Adrenal gland (tissue), 12 donors: ENCODE results near the gene RCE1. TPM values are rescaled to one million over a fixed set of nuclear protein-coding genes. Genes with fewer than 3 reads are reported as not detected.

ENCODE experiments used
- DNase-seq, 7 donors: peaks; one replicate each; pipeline ENCODE4 v3.0.0-alpha.2; 2019 to 2020
- H3K27ac ChIP-seq, 5 donors: fragments of 200-600 bp; sonication (generic) in 4 of 5; 1 replicate in 3 of 5; 2 replicates in 2 of 5; pipeline versions ENCODE4 v1.5.1 to v1.8.0; 2016 to 2020; ENCODE audit warnings: mild to moderate bottlenecking in 1 of 5
- H3K27me3 ChIP-seq: fragments of 200-600 bp; 2 replicates; pipeline ENCODE4 v1.8.0; 2021
- H3K36me3 ChIP-seq, 2 donors: fragments of 200-600 bp; replicated peaks in 1 of 2; 1 replicate in 1 of 2; 2 replicates in 1 of 2; pipeline versions ENCODE4 v1.5.1 to v1.8.0; 2018 to 2022
- H3K4me1 ChIP-seq, 2 donors: fragments of 200-600 bp; replicated peaks in 1 of 2; 1 replicate in 1 of 2; 2 replicates in 1 of 2; pipeline versions ENCODE4 v1.5.1 to v1.8.0; 2018 to 2021
- H3K4me3 ChIP-seq, 4 donors: fragments of 200-600 bp; sonication (generic) in 3 of 4; one replicate each; pipeline ENCODE4 v1.5.1; 2016 to 2018
- H3K9me3 ChIP-seq, 3 donors: fragments of 200-600 bp; sonication (generic) in 1 of 3; replicated peaks in 1 of 3; 1 replicate in 2 of 3; 2 replicates in 1 of 3; pipeline versions ENCODE4 v1.5.1 to v1.8.0; 2016 to 2021
- POLR2A ChIP-seq, 2 donors: fragments of 450-650 bp; IDR thresholded peaks; one replicate each; pipeline ENCODE4 v1.6.1; 2017; ENCODE audit warnings: antibody characterized with exemption in 2 of 2, mild to moderate bottlenecking in 2 of 2, moderate library complexity in 1 of 2
- WGBS, 4 donors: extraction: QIAGEN DNeasy Blood & Tissue Kit in 2 of 4; methylation state at CpG; one replicate each; pipeline versions ENCODE4 v1.1.5 to v1.1.7; 2013 to 2017; 5-methylcytosine and 5-hydroxymethylcytosine counted together
- intact Hi-C, 2 donors: fragments of 100-400 bp; cut with DNase I; formaldehyde crosslinking; loops; one replicate each; pipeline versions ENCODE4 v1.14.1 to v1.15.0; 2022 to 2023
- polyA plus RNA-seq, 3 donors: library from polyadenylated mRNA; stranded (reverse); fragments of 200-250 nt in 2 of 3; fragments of 350-450 nt in 1 of 3; fragmentation: Illumina TruSeq in 1 of 3; extraction: RNeasy Lipid Tissue Mini Kit (QIAGEN cat#74804) in 1 of 3; gene quantifications; one replicate each; pipeline ENCODE4 v1.2.3, GENCODE V29; 2013 to 2014
- total RNA-seq, 9 donors: library from RNA; depleted of rRNA in 4 of 9; stranded (reverse); fragments of >200 nt in 4 of 9; fragments of 120-200 nt in 1 of 9; fragmentation: NEBNext Ultra II Directional in 1 of 9; extraction: Animal tissue kit (Norgen Biotek cat#: 25700) in 1 of 9; gene quantifications; one replicate each; pipeline versions ENCODE4 v1.1.0 to v1.2.4, GENCODE V29; 2013 to 2023
- TF ChIP-seq, protein P1 (sequence below), 6 experiments: fragments of 450-650 bp in 4 of 6; fragments of 200-600 bp in 2 of 6; sonication (generic) in 1 of 6; IDR thresholded peaks; 1 replicate in 5 of 6; 2 replicates in 1 of 6; pipeline versions ENCODE4 v1.5.1 to v1.8.0; 2016 to 2021; ENCODE audit warnings: antibody characterized with exemption in 6 of 6, mild to moderate bottlenecking in 2 of 6, moderate library complexity in 1 of 6
- donor health status: healthy with polysubstance abuse.
- donor health status: Bipolar disorder and iron deficiency.
- donor health status: DM: yes; HTN: yes; CAD: no.
- donor health status: DM: no; HTN: no; CAD: no.
- donor health status: DM: no; HTN: no; CAD: no.
- donor health status: DM: yes; HTN: yes; CAD: no.

The RCE1 gene
- total and polyA plus RNA-seq, 12 donors = 5.2 to 24.8 (median 18.0) TPM

GRCh38 chr11:66863428-66864125 lies 20.3 kb downstream of the RCE1 start:
- no peak for DNase-seq
- intact Hi-C loops = no loop called here
- WGBS, 4 donors = 68 to 91% (median 88%) methylated on average over 5 to 31 of the region's 31 CpGs
- Histone ChIP-seq H3K36me3 (no peaks in the 10 kb centered on the region), H3K27me3 (no peaks in the 10 kb centered on the region), H3K27ac (no peak overlapping the region), H3K4me3 (no peak overlapping the region), H3K4me1 (no peaks in the 10 kb centered on the region), H3K9me3 (no peaks in the 10 kb centered on the region)
- TF ChIP-seq POLR2A (IDR thresholded peaks at IDR 0.05) = no peak
- TF ChIP-seq, protein P1, sequence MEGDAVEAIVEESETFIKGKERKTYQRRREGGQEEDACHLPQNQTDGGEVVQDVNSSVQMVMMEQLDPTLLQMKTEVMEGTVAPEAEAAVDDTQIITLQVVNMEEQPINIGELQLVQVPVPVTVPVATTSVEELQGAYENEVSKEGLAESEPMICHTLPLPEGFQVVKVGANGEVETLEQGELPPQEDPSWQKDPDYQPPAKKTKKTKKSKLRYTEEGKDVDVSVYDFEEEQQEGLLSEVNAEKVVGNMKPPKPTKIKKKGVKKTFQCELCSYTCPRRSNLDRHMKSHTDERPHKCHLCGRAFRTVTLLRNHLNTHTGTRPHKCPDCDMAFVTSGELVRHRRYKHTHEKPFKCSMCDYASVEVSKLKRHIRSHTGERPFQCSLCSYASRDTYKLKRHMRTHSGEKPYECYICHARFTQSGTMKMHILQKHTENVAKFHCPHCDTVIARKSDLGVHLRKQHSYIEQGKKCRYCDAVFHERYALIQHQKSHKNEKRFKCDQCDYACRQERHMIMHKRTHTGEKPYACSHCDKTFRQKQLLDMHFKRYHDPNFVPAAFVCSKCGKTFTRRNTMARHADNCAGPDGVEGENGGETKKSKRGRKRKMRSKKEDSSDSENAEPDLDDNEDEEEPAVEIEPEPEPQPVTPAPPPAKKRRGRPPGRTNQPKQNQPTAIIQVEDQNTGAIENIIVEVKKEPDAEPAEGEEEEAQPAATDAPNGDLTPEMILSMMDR (IDR thresholded peaks at IDR 0.05) = no peak

DNA sequence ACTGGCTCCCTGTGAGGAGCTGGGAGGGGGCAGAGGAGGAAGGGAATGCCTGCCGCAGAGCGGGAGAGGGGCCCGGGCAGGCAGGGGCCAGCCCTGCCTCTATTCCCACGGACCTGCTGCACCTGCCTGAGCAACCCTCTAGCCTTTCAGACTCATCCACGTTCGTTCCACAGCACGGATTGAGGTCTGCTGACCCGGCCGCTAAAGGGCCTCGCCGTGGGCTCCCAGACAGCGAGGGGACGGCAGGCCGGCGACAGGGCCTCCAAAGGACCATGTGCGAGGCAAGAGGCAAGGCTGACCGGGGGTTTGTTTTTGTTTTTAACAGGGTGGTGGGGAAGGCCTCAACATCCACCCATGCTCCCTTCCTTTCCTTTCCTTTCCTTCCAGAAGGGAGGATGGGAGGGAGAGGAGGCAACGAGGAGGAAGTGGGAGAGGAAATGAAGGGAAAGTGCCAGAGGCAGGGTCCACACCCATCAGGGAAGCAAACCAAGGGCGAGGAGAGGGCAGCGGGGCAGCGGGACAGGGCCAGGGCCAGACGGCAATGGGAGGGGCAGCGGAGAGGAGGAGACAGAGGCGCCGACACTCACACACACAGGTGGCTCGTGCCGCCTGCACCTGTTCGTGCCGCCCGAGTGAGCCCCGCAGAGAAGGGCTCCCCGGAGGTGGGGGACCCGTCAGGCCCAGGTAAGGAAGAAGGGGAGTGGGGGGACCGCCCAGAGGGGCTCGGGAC lies 21.1 kb downstream of the RCE1 start:
- Histone ChIP-seq H3K4me3 (no peak overlapping the region), H3K36me3 (peaks cover 0 to under 1% of the 10 kb centered on the region in 2 donors), H3K27me3 (no peaks in the 10 kb centered on the region), H3K27ac (no peak overlapping the region), H3K4me1 (no peaks in the 10 kb centered on the region), H3K9me3 (no peaks in the 10 kb centered on the region)
- TF ChIP-seq, protein P1 (IDR thresholded peaks at IDR 0.05) = no peak
- no peak for TF ChIP-seq POLR2A (IDR thresholded peaks at IDR 0.05)
- intact Hi-C loops = no loop called here
- DNase-seq = no peak
- WGBS, 4 donors = 85 to 88% (median 87%) methylated on average over 33 to 35 of the region's 35 CpGs

DNA sequence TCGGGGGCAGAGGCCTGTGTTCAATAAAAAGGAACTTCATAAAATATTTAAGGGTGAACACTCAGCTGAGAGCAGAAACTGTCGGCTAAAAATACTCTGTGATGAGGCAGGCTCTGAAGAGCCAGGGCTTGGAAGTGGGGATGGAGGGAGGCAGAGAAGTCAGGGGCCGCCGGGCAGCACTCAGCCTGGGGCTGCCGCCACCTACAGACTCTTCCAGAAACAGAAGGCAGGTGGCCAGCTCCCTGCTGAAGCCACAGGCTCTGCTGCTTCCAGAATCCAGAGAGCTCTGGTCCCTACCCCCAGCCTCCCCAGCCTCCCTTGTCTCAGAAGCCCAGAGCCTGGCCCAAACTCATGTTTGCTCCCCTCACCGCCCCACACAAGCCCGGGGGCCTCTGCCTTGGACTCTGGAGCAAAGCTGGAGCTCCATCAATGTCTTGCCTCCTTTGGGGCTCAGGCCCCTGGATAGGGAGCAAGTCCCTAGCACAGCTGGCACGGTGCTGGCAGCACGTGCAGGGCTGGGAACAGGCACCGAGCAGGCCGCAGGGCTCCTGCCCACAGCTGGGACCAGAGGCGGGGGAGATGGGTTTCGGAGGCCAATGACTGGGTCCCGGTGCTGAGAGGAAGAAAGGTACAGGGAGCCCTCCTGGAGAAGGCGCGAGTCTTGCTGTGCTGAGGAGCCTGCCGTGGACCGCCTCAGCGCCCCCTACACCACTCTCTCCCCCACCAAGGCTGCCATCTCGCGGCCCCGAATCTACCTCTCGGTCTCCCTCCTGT lies 21.9 kb downstream of the RCE1 start:
- WGBS, 4 donors = 91 to 94% (median 93%) methylated on average over 17 to 23 of the region's 23 CpGs
- no peaks in the 10 kb centered on the region for H3K9me3 ChIP-seq
- no peak overlapping the region for H3K27ac ChIP-seq
- intact Hi-C loops = no loop called here
- no peaks in the 10 kb centered on the region for H3K27me3 ChIP-seq
- TF ChIP-seq POLR2A (IDR thresholded peaks at IDR 0.05) = no peak
- TF ChIP-seq, protein P1 (IDR thresholded peaks at IDR 0.05) = no peak
- no peak overlapping the region for H3K4me3 ChIP-seq
- DNase-seq = no peak
- H3K4me1 ChIP-seq = no peaks in the 10 kb centered on the region
- peaks cover 0 to 8% of the 10 kb centered on the region in 2 donors for H3K36me3 ChIP-seq

DNA sequence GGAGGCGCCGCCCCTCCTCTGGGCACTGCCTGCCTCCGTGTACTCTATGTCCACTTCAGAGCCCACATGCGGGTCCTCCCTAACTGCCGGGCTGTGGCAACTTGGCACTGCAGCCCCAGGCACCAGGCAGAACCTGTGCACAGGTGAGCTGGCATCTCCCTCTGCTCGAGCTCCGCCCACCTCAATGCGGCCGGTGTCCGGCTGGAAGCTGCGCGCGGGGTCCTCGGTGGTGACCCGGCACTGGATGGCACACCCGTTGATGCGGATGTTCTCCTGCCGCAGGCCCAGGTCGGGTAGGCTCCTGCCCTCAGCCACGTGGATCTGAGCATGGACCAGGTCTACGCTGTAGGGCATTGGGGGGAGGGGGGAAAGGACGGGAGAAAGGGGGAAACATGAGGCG lies 22.8 kb downstream of the RCE1 start:
- Histone ChIP-seq H3K4me1 (no peaks in the 10 kb centered on the region), H3K27me3 (no peaks in the 10 kb centered on the region), H3K27ac (no peak overlapping the region), H3K9me3 (no peaks in the 10 kb centered on the region), H3K4me3 (no peak overlapping the region), H3K36me3 (peaks cover 0 to 17% of the 10 kb centered on the region in 2 donors)
- no peak for DNase-seq
- no peak for TF ChIP-seq POLR2A (IDR thresholded peaks at IDR 0.05)
- TF ChIP-seq, protein P1 (IDR thresholded peaks at IDR 0.05) = no peak
- 94 to 100% (median 95%) methylated on average over 5 to 23 of the region's 23 CpGs for WGBS, 4 donors
- intact Hi-C loops = no loop called here
